ENCODE measurements around the gene NEK10.

The NEK10 gene

GRCh38 chr3:27213450-27213849, 155.7 kb downstream of the NEK10 start:
- H3K4me2 ChIP-seq = no peak overlapping the region
- no peaks in the 10 kb centered on the region for H3K36me3 ChIP-seq (ENCODE audit: insufficient read depth)
- no peaks in the 10 kb centered on the region for H3K27me3 ChIP-seq (ENCODE audit: insufficient read depth, low read depth)
- H4K20me1 ChIP-seq (ENCODE audit: insufficient read depth) = no peaks in the 10 kb centered on the region
- no peak overlapping the region for H2AFZ ChIP-seq (ENCODE audit: low read depth)
- no peak overlapping the region for H3K27ac ChIP-seq
- H3K4me3 ChIP-seq (IDR thresholded peaks at IDR 0.05; ENCODE audit: insufficient read depth, low read depth, low read length) = no peak overlapping the region
- no peaks in the 10 kb centered on the region for H3K4me1 ChIP-seq (ENCODE audit: low read depth, poor library complexity, severe bottlenecking)
- H3K9ac ChIP-seq = no peak overlapping the region
- no peaks in the 10 kb centered on the region for H3K79me2 ChIP-seq (ENCODE audit: insufficient read depth, low read depth)
- TF ChIP-seq CTCF (conservative IDR thresholded peaks at IDR 0.05; ENCODE audit: low read depth, low read length) = no peak

- no peak for TF ChIP-seq CTCF (conservative IDR thresholded peaks at IDR 0.05; ENCODE audit: low read depth, low read length)
- no peaks in the 10 kb centered on the region for H3K4me1 ChIP-seq (ENCODE audit: low read depth, poor library complexity, severe bottlenecking)
- no peak overlapping the region for H3K9ac ChIP-seq
- no peak overlapping the region for H3K4me2 ChIP-seq
- no peaks in the 10 kb centered on the region for H3K27me3 ChIP-seq (ENCODE audit: insufficient read depth, low read depth)
- no peak overlapping the region for H3K4me3 ChIP-seq (IDR thresholded peaks at IDR 0.05; ENCODE audit: insufficient read depth, low read depth, low read length)
- H3K36me3 ChIP-seq (ENCODE audit: insufficient read depth) = no peaks in the 10 kb centered on the region
- no peak overlapping the region for H3K27ac ChIP-seq
- no peaks in the 10 kb centered on the region for H4K20me1 ChIP-seq (ENCODE audit: insufficient read depth)
- H3K79me2 ChIP-seq (ENCODE audit: insufficient read depth, low read depth) = no peaks in the 10 kb centered on the region
- no peak overlapping the region for H2AFZ ChIP-seq (ENCODE audit: low read depth)
Measured at GRCh38 chr3:27209617-27210264, 159.4 kb downstream of the NEK10 start.

- no peaks in the 10 kb centered on the region for H3K36me3 ChIP-seq (ENCODE audit: insufficient read depth)
- H3K4me1 ChIP-seq (ENCODE audit: low read depth, poor library complexity, severe bottlenecking) = no peaks in the 10 kb centered on the region
- H3K27ac ChIP-seq = no peak overlapping the region
- H3K79me2 ChIP-seq (ENCODE audit: insufficient read depth, low read depth) = no peaks in the 10 kb centered on the region
- no peaks in the 10 kb centered on the region for H3K27me3 ChIP-seq (ENCODE audit: insufficient read depth, low read depth)
- H3K4me2 ChIP-seq = no peak overlapping the region
- no peak overlapping the region for H3K4me3 ChIP-seq (IDR thresholded peaks at IDR 0.05; ENCODE audit: insufficient read depth, low read depth, low read length)
- TF ChIP-seq CTCF (conservative IDR thresholded peaks at IDR 0.05; ENCODE audit: low read depth, low read length) = no peak
- H2AFZ ChIP-seq (ENCODE audit: low read depth) = no peak overlapping the region
- no peak overlapping the region for H3K9ac ChIP-seq
- no peaks in the 10 kb centered on the region for H4K20me1 ChIP-seq (ENCODE audit: insufficient read depth)
Measured at GRCh38 chr3:27208961-27209616, 160.1 kb downstream of the NEK10 start.

GRCh38 chr3:27202959-27203358, 166.2 kb downstream of the NEK10 start:
- Histone ChIP-seq H3K9ac (no peak overlapping the region), H3K79me2 (ENCODE audit: insufficient read depth, low read depth) (no peaks in the 10 kb centered on the region), H3K36me3 (ENCODE audit: insufficient read depth) (no peaks in the 10 kb centered on the region), H4K20me1 (ENCODE audit: insufficient read depth) (no peaks in the 10 kb centered on the region), H3K4me1 (ENCODE audit: low read depth, poor library complexity, severe bottlenecking) (no peaks in the 10 kb centered on the region), H3K4me2 (no peak overlapping the region), H2AFZ (ENCODE audit: low read depth) (no peak overlapping the region), H3K27ac (no peak overlapping the region), H3K27me3 (ENCODE audit: insufficient read depth, low read depth) (no peaks in the 10 kb centered on the region), H3K4me3 (IDR thresholded peaks at IDR 0.05; ENCODE audit: insufficient read depth, low read depth, low read length) (no peak overlapping the region)
- no peak for TF ChIP-seq CTCF (conservative IDR thresholded peaks at IDR 0.05; ENCODE audit: low read depth, low read length)
